CD4-positive, alpha-beta T cell (primary cell): ENCODE measurements around the gene BMP10. TPM values are rescaled to one million over a fixed set of nuclear protein-coding genes. Genes with fewer than 3 reads are reported as not detected.

ENCODE experiments used
- ATAC-seq: fragments of 200-7000 bp; cut with Tn5 transposase; one replicate; pipeline ENCODE4 v1.10.0; 2022; ENCODE audit warnings: mild to moderate bottlenecking; ENCODE audit not compliant: poor library complexity
- CTCF ChIA-PET: fragments of 350-600 bp; sonication (Branson Sonifier 250); formaldehyde crosslinking; loops from one replicate; lab custom pipeline; 2021; ENCODE audit warnings: antibody characterized with exemption, inconsistent platforms; lab: Charles Lee
- POLR2A ChIA-PET: fragments of 350-600 bp; sonication (Branson Sonifier 250); formaldehyde crosslinking; loops from one replicate; lab custom pipeline; 2021; ENCODE audit warnings: antibody characterized with exemption, inconsistent platforms; lab: Charles Lee
- DNase-seq, 14 experiments: peaks; one replicate each; pipeline ENCODE4 v3.0.0-alpha.2; 2013 to 2020; ENCODE audit warnings: mixed read lengths in 2 of 14
- H3K27ac ChIP-seq, 2 donors: one replicate each; pipeline versions ENCODE4 v1.5.1 to v1.7.0; 2013; ENCODE audit warnings: low read length in 2 of 2, low read depth in 1 of 2, mild to moderate bottlenecking in 1 of 2
- H3K27me3 ChIP-seq, 2 experiments: 1 replicate in 1 of 2; 2 replicates in 1 of 2; pipeline versions ENCODE4 v1.6.1 to v1.7.0; 2013; ENCODE audit warnings: low read length in 2 of 2, control low read depth in 1 of 2, mild to moderate bottlenecking in 1 of 2, moderate library complexity in 1 of 2; ENCODE audit not compliant: insufficient read depth in 2 of 2, control insufficient read depth in 1 of 2
- H3K36me3 ChIP-seq: one replicate; pipeline ENCODE4 v1.6.1; 2013; ENCODE audit warnings: low read length, control low read depth; ENCODE audit not compliant: insufficient read depth
- H3K4me1 ChIP-seq: one replicate; pipeline ENCODE4 v1.6.1; 2013; ENCODE audit warnings: low read length, control low read depth; ENCODE audit not compliant: insufficient read depth
- H3K4me3 ChIP-seq: one replicate; pipeline ENCODE4 v1.5.1; 2013; ENCODE audit warnings: mild to moderate bottlenecking, low read length, moderate library complexity
- H3K9me3 ChIP-seq, 2 experiments: 1 replicate in 1 of 2; 2 replicates in 1 of 2; pipeline versions ENCODE4 v1.6.1 to v1.7.0; 2013; ENCODE audit warnings: low read length in 2 of 2, mild to moderate bottlenecking in 2 of 2, control low read depth in 1 of 2, moderate library complexity in 1 of 2; ENCODE audit not compliant: control insufficient read depth in 1 of 2, insufficient read depth in 1 of 2
- H3K27ac Mint-ChIP-seq: one replicate; pipeline ENCODE4 v1.8.0; 2020; ENCODE audit warnings: mixed read lengths
- H3K27me3 Mint-ChIP-seq: one replicate; pipeline ENCODE4 v1.8.0; 2021; ENCODE audit warnings: mixed read lengths
- H3K36me3 Mint-ChIP-seq: one replicate; pipeline ENCODE4 v1.8.0; 2021; ENCODE audit warnings: low read depth, mixed read lengths
- H3K4me1 Mint-ChIP-seq: one replicate; pipeline ENCODE4 v1.8.0; 2021; ENCODE audit warnings: low read depth, mixed read lengths
- H3K4me3 Mint-ChIP-seq: one replicate; pipeline ENCODE4 v1.8.0; 2020; ENCODE audit warnings: mild to moderate bottlenecking, mixed read lengths
- H3K9me3 Mint-ChIP-seq: one replicate; pipeline ENCODE4 v1.8.0; 2020; ENCODE audit warnings: mixed read lengths
- CTCF ChIP-seq: fragments of 200-600 bp; IDR thresholded peaks from one replicate; pipeline ENCODE4 v1.8.0; 2022; ENCODE audit warnings: antibody characterized with exemption, mild to moderate bottlenecking
- intact Hi-C, 2 experiments: fragments of 100-400 bp; cut with DNase I in 1 of 2; cut with micrococcal nuclease in 1 of 2; formaldehyde crosslinking; loops; one replicate each; pipeline versions ENCODE4 v1.15.1 to v1.9.0; 2023 to 2025; cut with DNase I, micrococcal nuclease
- total RNA-seq, 174 experiments: library from RNA in 2 of 174; stranded (reverse) in 2 of 174; gene quantifications; one replicate each; pipeline ENCODE4 v1.2.3 and lab custom pipeline; 2021 to 2026

BMP10 gene
- total RNA-seq, 2 experiments from 2014 or later: not detected

- intact Hi-C loops: no loop called here
- ChIA-PET POLR2A (no interaction called here), CTCF (interaction anchor here (0.9 kb wide), 1 partner anchor 137 kb away, joined by 3 read pairs; no protein-coding TSS in a partner anchor)
- H3K9me3 ChIP-seq: no peaks in the 10 kb centered on the region
- Mint-ChIP-seq H3K27me3 (no peaks in the 10 kb centered on the region), H3K4me1 (no peaks in the 10 kb centered on the region), H3K9me3 (no peaks in the 10 kb centered on the region), H3K4me3 (no peak overlapping the region), H3K36me3 (no peaks in the 10 kb centered on the region), H3K27ac (no peak overlapping the region)
- ATAC-seq: no peak
- H3K27ac ChIP-seq: no peak overlapping the region
- no peak for DNase-seq
- TF ChIP-seq CTCF: no peak
- H3K4me1 ChIP-seq: no peaks in the 10 kb centered on the region
- H3K27me3 ChIP-seq: no peaks in the 10 kb centered on the region
- H3K4me3 ChIP-seq: no peak overlapping the region
- no peaks in the 10 kb centered on the region for H3K36me3 ChIP-seq
Measured at GRCh38 chr2:68889021-68889420, 17.8 kb upstream of the BMP10 start.

- DNase-seq: no peak
- no peaks in the 10 kb centered on the region for H3K36me3 ChIP-seq
- H3K9me3 ChIP-seq: no peaks in the 10 kb centered on the region
- Mint-ChIP-seq H3K36me3 (no peaks in the 10 kb centered on the region), H3K4me3 (no peak overlapping the region), H3K27ac (no peak overlapping the region), H3K27me3 (no peaks in the 10 kb centered on the region), H3K9me3 (no peaks in the 10 kb centered on the region), H3K4me1 (no peaks in the 10 kb centered on the region)
- POLR2A ChIA-PET: no interaction called here
- no peaks in the 10 kb centered on the region for H3K27me3 ChIP-seq
- no peak for TF ChIP-seq CTCF
- intact Hi-C loops: no loop called here
- H3K27ac ChIP-seq: no peak overlapping the region
- CTCF ChIA-PET: interaction anchor here (0.9 kb wide), 1 partner anchor 136 kb away, joined by 3 read pairs; no protein-coding TSS in a partner anchor
- H3K4me3 ChIP-seq: no peak overlapping the region
- no peak for ATAC-seq
- H3K4me1 ChIP-seq: no peaks in the 10 kb centered on the region
Measured at GRCh38 chr2:68888038-68888704, 17.0 kb upstream of the BMP10 start.

GRCh38 chr2:68885811-68886075 lies 14.5 kb upstream of the BMP10 start:
- ATAC-seq (no peak), DNase-seq (no peak)
- no peak overlapping the region for H3K4me3 Mint-ChIP-seq
- H3K36me3 Mint-ChIP-seq: no peaks in the 10 kb centered on the region
- H3K27ac Mint-ChIP-seq: no peak overlapping the region
- CTCF ChIA-PET: interaction anchor here (1.3 kb wide), 1 partner anchor 41 kb away, joined by 3 read pairs; no protein-coding TSS in a partner anchor
- no peak for TF ChIP-seq CTCF
- Histone ChIP-seq H3K4me3 (no peak overlapping the region), H3K36me3 (no peaks in the 10 kb centered on the region), H3K27ac (no peak overlapping the region), H3K4me1 (no peaks in the 10 kb centered on the region), H3K27me3 (no peaks in the 10 kb centered on the region), H3K9me3 (no peaks in the 10 kb centered on the region)
- intact Hi-C loops: no loop called here
- no peaks in the 10 kb centered on the region for H3K27me3 Mint-ChIP-seq
- H3K9me3 Mint-ChIP-seq: no peaks in the 10 kb centered on the region
- H3K4me1 Mint-ChIP-seq: no peaks in the 10 kb centered on the region
- POLR2A ChIA-PET: no interaction called here
